ENCODE results near the gene LY86.

- TF ChIP-seq, protein P1, sequence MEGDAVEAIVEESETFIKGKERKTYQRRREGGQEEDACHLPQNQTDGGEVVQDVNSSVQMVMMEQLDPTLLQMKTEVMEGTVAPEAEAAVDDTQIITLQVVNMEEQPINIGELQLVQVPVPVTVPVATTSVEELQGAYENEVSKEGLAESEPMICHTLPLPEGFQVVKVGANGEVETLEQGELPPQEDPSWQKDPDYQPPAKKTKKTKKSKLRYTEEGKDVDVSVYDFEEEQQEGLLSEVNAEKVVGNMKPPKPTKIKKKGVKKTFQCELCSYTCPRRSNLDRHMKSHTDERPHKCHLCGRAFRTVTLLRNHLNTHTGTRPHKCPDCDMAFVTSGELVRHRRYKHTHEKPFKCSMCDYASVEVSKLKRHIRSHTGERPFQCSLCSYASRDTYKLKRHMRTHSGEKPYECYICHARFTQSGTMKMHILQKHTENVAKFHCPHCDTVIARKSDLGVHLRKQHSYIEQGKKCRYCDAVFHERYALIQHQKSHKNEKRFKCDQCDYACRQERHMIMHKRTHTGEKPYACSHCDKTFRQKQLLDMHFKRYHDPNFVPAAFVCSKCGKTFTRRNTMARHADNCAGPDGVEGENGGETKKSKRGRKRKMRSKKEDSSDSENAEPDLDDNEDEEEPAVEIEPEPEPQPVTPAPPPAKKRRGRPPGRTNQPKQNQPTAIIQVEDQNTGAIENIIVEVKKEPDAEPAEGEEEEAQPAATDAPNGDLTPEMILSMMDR (IDR thresholded peaks at IDR 0.05): no peak
- TF ChIP-seq POLR2AphosphoS5 (IDR thresholded peaks at IDR 0.05) (no peak), POLR2A (IDR thresholded peaks at IDR 0.05; ENCODE audit: low read depth) (no peak)
Observed at GRCh38 chr6:6640926-6641325, 52.4 kb downstream of the LY86 start.
